ENCODE results near the gene NALCN.

Gene NALCN

DNA sequence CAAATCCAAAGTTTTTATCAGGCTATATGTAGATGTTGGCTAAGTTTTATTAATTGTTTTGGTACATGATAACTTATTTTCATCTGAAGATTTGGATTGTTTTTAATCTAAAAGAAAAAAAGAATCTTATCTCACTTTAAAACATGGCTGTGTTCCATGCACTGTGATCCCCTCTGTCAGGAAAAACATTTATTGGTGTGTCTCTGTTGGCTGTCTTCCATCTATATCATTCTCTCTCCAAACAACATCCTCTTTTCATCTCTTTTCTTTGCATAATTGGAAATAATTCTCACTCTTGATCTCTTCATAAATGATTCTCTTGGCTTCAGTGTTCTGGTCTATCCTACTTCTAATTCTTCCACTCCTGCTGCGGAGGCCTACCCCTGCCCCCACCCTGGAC, 4.2 kb downstream of the NALCN start:
- DNase-seq = no peak

DNA sequence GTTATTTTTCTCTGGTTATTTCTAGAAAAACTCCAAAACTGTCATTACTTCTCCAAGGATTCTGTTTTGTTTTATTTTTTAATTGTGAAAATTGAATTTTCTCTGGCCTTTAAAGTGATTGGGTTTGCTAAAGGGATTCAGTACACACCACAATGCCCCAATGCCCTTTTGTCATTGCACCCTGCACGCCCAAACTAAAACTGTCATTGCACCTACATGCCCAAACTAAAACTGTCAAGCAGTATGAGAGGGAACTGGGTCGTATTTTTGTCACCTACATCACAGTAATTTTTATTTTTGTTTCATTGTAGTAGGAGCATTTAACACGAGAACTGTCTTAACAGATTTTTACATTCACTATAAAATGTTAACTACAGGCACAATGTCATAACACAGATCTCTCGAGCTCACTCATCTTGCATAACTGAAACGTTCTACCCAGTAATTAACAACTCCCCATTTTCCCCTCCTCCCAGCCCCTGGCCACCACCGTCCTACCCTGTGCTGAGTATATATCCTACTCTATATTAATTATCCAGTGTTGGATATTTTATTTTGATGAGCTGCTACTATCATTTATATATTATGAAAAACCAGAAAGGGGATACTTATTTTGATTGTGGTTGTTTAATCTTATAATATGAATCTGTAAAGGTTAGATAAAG, 7.2 kb downstream of the NALCN start:
- DNase-seq = no peak

DNA sequence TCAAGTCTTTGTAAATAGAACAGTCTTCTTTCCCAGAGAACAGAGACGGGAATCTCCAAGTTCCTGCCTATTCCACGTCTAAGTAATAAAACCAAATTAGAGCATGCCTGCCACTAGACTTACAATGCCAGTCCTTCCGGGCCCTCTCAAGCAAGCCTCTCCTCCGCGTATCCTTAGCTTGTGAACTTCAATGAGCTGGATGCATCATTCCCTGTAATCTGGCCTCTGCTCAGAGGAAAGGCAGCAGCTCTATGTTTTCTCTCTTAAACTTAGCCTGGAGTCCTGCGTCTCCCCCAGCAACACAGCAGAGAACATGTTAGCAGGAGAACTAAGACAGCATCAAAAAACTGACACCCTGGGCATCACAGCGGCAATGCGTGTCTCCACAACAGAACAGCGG, 8.2 kb downstream of the NALCN start:
- no peak for DNase-seq

DNA sequence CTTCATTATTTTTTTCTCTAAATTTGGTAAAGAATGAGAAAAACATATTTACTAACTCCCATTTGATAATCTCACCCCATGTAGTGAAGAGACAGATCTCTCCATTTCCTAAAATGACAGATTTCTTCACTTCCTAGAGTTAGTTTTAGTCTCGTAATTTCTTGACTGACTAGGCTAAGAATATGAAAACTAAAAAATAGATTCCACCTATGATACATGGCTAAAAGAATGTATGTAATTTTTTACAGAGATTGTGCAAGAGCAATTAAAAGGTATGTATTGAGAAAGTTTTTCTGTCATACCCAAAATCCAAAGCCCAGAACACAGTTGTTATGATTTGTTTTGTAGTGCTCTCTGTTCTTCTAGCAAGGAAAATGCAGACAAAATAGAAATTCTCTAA, 9.5 kb downstream of the NALCN start:
- DNase-seq = no peak

DNA sequence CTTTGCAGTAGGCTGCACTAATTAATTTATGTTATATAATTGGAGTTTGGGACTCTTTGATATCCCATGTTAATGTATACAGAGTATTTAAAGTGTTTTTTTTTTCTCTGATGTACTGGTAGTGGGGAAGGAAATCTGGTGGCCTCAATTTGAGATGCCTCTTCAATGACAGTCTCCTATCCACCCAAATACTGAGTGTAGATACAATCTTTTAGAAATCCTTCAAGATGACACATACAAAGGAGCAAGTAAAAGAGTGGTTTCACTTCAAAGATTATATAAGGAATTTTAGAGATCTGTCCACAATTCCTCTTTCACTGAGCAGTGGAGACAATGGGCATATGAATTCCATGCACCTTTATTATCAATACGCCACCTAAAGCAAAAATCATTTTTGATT, 15.1 kb downstream of the NALCN start:
- DNase-seq = no peak

DNA sequence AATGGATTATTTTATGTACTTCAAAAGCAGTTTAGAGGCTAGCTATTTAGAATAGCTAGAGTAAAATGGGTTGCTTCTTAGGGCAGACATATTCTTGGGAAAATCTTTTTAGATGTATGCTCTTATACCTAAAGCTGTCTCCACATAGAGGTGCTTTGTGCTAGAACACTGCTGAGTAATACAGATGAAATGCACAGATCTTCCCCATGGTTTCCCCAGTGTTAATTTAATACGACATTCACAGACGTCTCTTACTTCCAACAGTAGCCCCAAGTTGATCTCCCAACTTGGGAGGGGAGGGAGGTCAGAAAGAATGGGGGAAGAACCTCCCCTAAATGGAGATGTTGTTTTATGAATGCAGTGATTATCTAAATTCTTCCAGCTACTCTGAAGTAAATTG, 16.9 kb downstream of the NALCN start:
- DNase-seq = no peak

DNA sequence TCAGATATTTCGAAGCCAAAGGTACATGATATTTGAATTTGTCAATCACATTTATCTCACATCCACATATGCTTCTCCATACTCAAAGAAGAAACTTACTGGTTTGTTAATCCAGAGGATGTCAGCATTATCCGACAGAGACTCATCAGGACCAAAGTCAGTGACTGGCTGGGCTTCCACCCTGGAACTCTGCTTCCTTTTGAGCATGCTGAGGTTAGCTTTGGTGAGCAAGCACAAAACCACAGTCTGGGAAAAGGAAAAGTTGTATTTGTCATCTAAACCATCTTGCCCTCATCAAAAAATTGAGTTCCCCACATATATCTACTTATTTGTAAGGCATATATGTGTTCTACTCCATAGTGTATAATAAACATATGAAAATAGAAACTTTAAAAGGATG, 17.4 kb downstream of the NALCN start:
- no peak for DNase-seq

DNA sequence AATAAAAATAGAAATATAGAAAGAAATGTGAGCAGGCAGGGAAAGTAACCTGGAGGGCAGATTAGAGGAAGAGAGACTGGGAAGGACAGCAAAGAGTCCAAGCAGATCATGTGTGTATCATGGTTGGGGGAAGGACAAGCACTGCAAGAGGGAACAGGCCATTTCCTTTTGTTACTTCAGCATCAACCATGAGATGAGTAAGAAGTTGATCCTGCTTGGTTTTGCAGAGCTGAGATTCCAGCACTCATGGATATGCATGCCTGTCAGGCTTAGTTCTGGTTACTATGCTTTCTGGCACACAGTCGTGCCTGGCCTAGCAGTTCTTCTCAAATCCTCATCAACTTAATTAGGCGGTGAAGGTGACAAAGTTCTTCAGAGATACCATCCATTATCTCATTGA, 18.1 kb downstream of the NALCN start:
- no peak for DNase-seq

DNA sequence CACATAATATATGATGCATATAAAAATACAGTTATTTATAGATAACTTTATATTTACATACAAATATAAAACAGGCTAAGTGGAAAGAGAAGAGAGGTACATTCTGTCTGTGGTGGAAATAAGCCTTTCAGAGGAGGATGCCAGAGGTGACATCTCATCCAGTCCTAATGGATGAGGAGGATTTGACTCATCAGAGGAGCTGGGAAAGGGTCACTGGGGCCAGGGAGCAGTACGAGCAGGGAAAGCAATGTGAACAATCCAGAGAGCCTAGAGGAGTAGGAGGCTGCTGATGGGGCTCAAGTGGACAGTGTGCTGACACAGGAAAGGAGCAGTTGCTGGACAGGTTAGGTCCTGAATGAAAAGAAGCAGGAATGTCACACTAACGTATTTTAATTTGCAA, 18.6 kb downstream of the NALCN start:
- no peak for DNase-seq

DNA sequence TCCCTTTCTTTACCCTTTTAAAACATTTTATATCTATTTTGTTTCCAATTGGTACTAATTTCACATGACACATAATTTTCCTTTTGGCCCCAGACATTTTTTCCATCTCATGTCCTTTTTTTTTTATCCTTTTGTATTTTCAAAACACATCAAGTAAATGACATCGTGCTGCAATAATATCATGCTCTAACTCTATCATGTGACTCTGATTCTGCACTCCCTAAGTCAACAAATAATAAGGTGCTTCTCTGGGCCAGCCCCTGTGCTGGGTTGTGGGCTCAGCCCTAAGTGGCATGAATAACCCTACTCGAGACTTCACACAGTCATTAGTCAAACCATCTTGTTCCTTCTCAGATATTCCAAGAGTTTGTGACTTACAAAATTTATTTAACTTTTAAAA, 21.7 kb downstream of the NALCN start:
- DNase-seq = no peak

DNA sequence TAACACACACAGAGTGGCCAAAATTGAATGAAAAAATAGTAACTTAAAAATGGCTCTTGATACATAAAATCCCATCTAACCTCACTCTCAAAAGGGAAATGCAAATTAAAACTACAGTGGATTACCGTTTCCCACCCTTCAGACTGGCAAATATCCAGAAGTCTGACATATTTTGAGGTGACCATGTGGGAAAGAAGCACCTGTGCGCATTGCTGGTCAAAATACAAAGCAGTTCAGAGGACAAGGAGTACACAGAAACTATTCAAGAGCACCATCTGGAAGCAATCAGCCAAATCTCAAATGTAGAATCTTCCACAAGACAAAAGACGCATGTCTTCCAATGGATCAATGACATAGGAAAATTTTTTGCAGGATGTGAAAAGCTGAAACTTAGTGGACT, 23.2 kb downstream of the NALCN start:
- DNase-seq = no peak

DNA sequence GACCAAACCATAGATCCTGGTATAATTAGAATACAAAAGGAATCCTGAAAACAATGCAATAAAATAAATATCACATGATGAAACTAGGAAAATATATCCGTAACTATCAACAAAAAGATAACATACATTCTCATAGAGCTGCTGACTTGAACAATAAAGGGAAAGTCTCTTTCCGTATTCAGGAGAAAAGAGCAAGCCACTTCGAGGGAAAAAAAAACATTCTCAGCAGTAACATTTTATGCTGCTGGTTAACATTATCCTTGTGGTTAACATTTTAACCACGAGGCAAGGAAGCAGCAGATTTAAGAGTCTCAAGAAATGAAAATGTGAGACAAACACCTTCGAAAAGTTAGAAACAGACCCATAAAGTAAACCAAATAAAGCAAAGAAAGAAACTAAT, 25.8 kb downstream of the NALCN start:
- DNase-seq = no peak

DNA sequence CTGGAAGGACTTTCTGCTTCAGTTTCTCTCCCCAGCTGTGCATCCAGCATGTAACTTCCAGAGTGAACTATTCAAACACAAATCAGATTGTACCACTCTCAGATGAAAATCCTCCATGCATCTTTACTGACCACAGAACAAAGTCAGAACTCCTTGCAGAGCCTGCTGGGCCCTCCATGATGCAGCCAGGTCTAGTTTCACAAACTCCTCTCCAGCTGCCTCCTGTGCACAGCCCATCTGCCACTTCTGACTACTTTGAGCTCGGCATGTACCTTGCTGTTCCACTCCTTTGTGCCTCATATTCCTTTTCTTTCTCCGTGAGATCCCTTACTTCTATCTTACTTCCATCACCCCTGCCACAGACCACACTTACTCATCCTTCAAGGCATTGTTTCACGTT, 31.4 kb downstream of the NALCN start:
- no peak for DNase-seq

DNA sequence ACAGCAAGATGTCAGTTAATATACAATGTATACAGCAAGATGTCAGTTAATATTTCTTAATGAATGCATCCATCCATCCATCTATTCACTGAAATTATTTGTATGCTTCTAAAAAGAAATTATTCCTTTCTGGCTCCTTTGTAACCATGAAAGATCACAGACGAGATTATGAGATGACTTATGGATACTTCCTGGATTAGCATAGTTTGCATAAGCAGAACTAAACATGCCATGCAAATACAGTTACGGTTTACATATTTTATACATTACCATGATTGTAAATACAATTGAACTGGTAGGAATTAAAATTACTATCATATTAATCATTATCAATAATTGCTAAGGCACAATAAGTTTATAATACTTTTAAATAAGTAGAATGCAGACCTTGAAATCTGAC, 32.7 kb downstream of the NALCN start:
- DNase-seq = peak; percentile 20

DNA sequence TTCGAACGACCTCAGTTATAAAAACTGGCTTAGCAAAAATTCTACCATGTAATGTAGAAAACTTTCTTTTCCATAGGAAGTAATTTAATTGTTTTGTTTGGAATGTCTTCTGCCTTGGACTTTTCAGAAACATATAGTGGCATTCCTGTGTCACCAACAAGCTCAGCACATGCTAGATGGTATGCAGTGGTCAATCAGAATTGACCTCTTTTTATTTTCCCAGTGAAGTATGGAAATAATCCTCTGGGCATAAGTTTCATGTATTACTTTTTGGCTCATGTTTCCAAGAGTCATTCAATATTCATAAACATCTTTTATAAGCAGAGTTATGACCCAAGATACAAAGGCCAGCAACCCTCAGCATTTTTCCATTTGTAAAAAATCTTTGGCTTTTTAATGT, 33.6 kb downstream of the NALCN start:
- no peak for DNase-seq

DNA sequence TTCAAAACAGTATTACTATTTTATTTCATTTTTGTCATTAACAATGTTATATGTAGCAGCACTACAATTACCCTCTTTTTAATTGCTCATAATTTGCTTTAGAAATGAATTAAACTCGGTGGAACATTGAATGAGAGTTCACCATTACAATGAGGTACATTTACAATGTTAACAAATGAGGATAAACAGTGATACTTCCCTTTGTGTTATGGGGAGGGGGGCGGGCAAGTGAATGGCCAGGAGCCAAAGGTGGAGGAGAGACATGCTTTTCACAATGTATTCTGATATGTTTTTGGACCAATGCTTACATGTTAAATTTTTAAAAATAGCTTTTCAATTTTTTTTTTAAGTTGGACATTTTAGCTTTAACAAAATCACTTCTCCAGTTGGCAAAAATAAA, 34.2 kb downstream of the NALCN start:
- no peak for DNase-seq

DNA sequence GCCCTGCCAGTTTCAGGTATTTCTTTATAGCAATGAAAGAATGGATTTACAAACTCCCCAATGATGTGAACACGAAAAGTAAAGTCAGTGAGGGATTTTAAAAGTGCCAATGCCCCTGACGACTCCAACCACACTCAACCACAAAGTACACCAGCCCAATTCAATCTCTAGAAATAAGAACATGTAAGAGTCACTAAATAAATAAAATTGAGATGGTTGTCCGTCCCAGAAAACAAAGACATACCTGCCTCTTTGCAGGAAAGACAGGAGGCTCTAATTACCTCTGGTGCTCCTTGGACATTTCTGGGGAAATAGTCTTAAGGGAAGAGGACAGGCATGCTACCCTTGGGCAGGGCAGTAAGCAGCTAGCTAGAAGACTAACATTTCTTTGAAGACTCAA, 55.8 kb downstream of the NALCN start:
- no peak for DNase-seq

DNA sequence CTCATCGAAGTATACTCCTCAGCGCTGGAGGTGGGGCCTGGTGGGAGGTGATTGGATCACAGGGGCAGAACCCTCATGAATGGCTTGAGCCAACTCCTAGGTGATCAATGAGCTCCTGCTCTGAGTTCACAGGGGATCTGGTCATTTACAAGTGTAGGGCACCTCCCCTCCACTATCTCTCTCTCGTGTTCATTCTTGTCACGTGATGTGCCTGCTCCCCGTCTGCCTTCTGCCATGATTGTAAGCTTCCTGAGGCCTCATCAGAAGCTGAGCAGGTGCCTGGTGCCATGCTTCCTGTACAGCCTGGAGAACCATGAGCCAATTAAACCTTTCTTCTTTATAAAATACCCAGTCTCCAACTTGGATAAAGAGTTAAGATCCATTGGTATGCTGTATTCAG, 61.4 kb downstream of the NALCN start:
- DNase-seq = no peak

DNA sequence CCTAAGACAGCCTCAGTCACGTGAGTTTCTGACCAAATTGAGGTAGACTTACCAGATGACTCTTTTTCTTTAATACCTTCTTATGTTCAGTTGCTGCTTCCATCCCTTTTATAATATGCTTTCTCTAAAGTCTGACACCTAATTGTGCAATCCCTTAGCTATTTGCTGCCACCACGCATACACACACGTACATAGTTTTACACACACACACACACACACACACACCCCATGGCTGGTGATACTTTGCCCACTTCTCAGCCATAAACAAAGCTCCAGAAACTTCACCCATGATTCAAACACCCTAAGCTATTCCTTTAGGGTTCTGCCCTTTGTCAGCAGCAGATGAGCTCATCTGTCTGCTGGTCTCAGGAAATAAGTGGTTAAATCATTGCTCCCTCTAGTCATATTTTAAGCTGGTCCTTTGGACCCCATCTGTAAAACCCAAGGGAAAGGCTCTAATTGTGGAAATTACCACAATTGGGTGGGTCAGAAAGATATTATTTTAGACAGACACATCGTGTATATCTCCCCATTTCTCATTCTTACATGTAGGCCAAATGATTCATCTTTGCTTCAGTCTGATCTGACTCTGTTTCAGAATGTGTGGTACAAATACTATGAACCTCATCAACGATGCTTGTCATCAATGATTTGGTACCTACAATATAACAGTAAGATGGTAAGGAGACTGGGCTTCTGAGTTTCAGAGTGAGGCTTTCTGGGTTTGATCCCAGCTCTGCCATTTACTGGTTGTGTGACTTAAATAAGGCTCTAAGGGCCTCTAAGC, 69.2 kb downstream of the NALCN start:
- no peak for DNase-seq

DNA sequence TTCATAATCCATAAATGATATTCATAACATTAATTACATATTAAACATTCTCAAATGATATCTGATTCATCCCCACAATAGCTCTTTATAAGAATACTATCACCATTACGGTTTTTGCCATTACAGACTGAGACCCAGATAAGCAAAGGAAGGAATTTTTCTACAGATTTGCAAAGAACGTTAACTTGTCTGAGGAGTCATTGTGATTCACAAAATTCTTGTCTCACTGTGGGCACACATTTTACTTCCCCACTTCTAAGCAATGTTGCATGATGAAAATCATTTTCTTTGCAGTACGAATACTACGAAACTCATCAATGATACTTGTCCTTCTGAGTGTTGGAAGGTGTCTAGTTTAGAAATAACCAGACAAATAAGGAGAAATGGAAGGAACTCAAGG, 70.1 kb downstream of the NALCN start:
- DNase-seq = no peak

DNA sequence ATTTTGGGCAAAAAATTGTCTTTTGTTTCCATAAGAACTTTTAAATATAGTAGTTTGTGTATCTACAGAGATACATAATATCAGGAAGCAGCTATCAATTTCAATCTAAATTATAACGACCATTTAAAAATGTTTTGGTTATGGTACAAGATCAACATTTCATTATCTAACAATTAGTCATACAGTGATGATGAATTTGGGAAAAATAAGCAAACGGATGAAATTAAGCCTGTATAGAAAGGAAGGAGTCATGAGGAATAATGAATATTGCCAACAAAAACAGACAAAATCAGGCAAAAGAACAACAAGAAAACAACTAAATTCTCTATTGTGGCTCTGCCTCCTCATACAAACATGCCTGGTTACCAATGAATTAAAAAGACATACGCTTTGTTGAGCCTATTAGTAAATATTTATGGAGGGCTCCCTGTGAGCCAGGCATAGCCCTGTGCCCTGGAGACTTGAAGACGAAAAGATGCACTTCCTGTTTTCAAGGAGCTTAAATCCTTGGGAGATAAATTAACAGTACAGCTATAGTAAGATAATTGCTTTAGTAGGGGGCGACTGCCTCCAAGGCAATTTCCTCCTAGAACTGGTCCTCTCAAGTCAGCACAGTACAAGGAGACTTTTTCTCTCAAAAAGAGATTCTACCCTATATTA, 73.0 kb downstream of the NALCN start:
- DNase-seq = no peak

DNA sequence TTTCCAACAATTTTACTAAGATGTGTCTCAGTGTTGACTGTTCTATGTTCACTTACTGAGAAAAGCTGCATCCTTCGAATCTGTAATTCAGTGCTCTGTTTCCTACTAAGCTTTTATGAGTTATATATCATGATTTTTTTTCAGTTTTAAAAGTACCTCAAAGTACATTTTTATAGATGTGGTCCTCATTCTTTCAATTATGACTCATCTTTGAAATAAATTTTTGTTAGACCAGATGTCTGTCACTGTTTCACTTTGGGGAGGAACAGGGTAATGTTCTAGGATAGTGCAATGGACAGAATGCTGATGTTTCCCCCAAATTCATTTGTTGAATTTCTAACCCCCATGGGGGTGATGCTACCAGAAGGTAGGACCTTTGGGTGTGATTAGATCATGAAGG, 74.8 kb downstream of the NALCN start:
- no peak for DNase-seq

DNA sequence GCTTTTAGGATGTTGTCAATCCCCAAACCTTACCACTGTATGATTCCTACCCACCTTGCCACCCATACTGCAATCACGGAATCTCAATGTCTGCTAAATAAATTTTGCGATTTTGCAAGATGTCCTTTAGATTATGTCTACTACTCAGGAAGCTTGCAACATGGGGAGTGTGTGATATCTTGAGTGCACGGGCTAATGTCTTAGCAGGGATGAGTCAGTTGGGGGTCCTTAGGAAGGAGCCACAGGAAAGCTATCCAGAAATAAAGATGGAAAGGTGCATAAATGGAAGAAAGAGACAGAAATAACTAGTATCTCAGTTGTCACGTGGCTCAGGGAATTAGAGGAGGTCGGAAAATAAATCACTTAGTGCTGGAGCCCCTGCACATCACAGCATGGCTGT, 77.1 kb downstream of the NALCN start:
- DNase-seq = no peak

DNA sequence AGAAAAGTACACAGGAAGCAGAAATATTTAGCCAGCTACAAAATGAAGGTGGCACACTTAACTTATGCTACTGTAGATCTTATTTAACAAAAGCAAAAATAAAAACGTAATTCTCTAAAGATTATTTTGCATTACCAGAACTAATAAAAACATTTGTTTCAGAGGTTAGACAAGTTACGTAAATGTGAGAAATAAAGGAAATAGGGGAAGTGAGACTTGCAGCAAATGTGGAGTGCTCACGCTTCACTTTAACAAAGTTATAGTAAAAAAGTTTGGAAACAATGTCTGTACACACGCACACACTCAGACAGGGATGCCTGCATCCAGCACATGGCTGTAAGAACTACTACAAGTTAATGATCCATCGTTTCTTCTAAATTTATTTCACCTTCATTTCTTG, 83.7 kb downstream of the NALCN start:
- no peak for DNase-seq

DNA sequence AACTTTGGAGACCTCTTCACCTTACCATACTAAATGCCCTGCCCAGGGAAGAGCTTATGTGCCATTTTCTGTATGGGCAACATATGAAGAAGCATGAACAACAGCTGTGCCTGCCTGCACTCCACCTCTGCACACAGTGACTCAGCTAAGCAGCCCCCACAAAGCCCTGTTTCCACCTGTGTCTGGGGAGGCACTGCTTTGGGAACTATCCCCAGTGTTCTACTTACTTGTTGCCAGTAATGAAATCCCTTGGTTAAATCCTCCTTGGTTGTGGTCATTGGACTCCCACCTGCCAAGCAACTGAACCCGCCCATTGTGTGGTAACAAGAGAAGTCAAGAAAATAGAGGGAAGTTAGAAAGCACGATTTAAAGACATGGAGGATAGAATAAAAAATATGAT, 84.6 kb downstream of the NALCN start:
- no peak for DNase-seq

Data from NCI-H526 treated with DMSO at 0.1 percent for 48 hours (cell line).